HG03354 (cell line): ENCODE data around the gene DDX60.
A peak's percentile ranks its signal among the peaks of the same experiment; 100 is the strongest.
"Not testable (repeated sequence)": the region's sequence is repeated elsewhere in the genome, so short reads cannot be mapped to it uniquely, and the experiment has no call there.

Experiments
- ATAC-seq: cut with Tn5 transposase; IDR thresholded peaks from one replicate; pipeline ENCODE4 v1.9.1; 2021; ENCODE audit warnings: mild to moderate bottlenecking; ENCODE audit not compliant: unreplicated experiment, poor library complexity, severe bottlenecking

Gene DDX60, protein sequence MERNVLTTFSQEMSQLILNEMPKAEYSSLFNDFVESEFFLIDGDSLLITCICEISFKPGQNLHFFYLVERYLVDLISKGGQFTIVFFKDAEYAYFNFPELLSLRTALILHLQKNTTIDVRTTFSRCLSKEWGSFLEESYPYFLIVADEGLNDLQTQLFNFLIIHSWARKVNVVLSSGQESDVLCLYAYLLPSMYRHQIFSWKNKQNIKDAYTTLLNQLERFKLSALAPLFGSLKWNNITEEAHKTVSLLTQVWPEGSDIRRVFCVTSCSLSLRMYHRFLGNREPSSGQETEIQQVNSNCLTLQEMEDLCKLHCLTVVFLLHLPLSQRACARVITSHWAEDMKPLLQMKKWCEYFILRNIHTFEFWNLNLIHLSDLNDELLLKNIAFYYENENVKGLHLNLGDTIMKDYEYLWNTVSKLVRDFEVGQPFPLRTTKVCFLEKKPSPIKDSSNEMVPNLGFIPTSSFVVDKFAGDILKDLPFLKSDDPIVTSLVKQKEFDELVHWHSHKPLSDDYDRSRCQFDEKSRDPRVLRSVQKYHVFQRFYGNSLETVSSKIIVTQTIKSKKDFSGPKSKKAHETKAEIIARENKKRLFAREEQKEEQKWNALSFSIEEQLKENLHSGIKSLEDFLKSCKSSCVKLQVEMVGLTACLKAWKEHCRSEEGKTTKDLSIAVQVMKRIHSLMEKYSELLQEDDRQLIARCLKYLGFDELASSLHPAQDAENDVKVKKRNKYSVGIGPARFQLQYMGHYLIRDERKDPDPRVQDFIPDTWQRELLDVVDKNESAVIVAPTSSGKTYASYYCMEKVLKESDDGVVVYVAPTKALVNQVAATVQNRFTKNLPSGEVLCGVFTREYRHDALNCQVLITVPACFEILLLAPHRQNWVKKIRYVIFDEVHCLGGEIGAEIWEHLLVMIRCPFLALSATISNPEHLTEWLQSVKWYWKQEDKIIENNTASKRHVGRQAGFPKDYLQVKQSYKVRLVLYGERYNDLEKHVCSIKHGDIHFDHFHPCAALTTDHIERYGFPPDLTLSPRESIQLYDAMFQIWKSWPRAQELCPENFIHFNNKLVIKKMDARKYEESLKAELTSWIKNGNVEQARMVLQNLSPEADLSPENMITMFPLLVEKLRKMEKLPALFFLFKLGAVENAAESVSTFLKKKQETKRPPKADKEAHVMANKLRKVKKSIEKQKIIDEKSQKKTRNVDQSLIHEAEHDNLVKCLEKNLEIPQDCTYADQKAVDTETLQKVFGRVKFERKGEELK (N-terminal part only)

GRCh38 chr4:168318266-168318895 lies at the start of gene DDX60:
Gene DDX60 (minus strand): TSS chr4:168318752. CDS start chr4:168311259, 7,493 bp downstream.
- ATAC-seq, result peak; percentile 99

DNA sequence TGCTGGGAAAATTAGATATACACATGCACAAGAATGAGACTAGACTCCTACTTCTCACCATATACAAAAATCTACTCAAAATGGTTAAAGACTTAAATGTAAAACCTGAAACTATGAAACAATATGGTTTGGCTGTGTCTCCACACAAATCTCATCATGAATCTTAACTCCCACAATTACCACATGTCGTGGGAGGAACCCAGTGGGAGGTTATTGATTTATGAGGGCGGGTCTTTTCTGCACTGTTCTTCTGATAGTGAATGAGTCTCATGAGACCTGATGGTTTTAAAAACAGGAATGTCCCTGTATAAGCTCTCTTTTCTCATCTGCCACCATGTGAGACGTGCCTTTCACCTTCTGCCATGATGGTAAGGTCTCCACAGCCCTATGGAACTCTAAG lies 48.5 kb upstream of the DDX60 start:
- no peak for ATAC-seq

GRCh38 chr4:168362025-168362401 lies 43.5 kb upstream of the DDX60 start:
- no peak for ATAC-seq

DNA sequence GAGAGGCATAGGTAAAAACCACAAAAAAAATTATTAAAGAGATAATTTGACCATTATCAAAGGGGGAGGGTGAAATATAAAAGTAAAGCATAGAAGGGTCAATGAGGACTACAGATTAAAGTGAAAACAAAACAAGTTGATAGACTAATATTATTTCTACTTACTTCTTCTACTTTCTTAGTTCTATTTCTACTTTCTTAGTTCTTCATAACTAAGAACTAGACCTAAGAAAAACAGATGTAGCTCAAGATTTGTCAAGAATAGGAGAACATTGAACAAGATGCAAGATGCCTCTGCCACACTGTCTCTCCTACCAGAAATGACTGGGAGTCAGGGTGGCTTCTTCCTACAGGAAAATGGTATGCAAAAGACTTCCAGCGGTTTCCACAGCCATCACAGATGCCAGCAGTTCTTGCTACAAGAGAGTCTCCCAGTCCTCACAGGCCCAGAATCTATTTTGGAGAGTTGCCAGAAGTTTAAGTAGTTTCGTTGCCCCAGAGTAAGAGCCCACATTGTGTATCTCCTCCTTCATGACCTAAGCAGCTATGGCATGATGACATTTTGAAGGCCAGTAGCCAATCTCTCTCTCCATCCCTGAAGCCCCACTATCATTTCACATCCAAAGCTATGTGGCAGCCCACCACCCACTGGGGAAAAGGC lies 42.9 kb upstream of the DDX60 start:
- no peak for ATAC-seq

GRCh38 chr4:168360271-168360670 lies 41.7 kb upstream of the DDX60 start:
- ATAC-seq, result no peak

DNA sequence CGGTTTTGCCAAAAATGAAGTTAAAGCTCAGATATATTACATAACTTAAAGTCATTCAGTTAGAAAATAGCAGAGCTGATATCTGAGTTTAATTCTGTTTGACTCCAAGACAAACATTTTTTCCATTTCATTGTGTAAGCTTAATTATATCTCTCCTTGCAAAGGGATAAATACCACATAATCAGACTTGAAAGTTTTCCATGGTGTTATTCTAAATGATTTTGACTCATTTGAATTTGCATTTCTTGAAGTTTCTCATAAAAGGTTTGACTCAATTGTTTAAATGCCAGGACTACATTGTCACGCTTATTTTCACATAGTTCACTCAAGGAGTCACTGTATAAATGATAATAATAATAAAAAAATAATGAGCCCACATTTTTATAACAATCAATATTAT lies 39.4 kb upstream of the DDX60 start:
- ATAC-seq, result no peak

GRCh38 chr4:168353746-168354145 lies 35.2 kb upstream of the DDX60 start:
- ATAC-seq, result no peak

DNA sequence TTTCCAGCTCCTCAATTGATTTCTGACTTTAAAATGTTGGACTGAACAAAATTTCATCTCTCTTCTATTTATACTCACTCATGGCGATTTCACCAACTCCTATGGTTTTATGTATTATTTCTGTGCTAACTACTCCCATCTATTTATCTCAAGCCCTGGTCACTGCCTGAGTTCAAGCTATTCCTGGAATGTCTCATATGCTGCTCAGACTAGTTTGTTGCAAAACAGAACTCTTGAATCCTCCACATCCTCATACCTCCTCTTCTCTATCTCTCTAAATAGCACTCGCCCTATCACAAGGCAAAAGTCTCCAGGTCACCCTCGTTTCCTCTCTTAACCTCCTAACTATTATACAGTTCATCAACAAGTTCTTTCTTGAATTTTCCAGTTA lies 19.0 kb upstream of the DDX60 start:
- ATAC-seq, result no peak

DNA sequence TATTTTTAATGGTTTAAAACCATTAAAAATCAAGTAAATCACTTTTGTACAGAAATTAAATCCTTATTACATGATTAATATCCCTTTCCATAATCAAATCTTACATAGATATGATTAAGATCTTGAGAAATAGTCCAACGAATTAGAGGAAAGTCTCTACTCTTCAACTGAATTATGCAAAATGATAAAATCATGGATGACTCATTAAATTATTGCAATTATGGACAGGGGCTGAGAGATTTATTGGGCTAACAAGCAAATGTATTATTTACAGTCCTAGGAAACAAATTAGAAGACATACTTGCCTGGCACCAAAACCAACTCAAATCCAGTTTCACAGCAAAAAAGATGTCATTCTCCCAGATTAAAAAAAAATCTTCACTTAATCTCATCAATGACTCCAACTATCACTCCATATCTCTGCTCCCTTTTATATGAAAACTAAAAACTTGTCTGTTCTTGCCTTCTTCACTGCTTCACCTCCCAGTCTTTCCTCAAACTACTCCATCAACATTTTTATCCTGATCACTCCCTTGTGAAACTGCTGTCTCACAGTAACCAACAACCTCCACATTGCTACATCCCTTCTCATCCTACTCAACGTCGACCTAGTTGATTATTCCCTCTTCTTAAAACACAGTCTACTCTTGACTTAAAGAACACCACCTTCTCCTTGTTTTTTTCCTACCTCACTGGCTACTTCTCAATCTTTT lies 18.4 kb upstream of the DDX60 start:
- ATAC-seq, result no peak

DNA sequence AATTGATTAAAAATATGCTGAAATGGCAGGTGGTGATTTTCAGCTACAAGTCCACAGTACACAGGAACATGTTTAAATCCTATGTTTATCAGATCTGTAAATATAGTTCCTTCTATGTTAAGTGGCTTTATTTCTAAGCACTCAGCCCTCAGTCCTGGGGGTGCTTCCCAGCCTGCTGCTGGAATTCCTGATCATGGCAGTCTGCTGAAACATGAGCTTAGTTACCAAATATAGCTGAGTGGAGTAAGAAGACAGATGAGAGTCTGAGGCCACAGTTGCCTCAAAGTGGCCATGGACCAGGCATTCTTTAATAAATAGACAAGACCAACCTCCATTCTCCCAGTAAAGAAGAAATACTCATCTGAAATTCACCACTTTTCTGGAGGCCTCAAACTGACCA lies 17.1 kb upstream of the DDX60 start:
- ATAC-seq, result no peak

DNA sequence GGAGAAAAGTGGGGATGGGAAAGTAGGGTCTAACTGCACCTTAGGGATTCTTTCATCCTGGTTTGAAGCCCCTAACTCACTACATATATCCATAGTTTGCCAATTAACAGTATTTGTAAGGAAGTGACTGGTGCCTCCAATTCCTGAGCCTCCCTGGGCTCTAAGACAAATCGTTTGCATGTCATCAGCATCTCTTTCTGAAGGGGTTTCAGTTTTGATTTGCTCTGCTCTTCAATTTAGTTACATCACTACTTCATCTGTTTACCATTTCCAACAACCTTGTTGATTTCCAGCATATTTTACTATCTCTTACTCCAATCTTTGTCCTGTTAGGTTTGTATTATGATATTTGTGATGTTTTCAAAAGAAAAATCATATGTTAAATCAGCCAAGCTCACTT lies 15.5 kb upstream of the DDX60 start:
- no peak for ATAC-seq

GRCh38 chr4:168330575-168330974 lies 12.0 kb upstream of the DDX60 start:
- ATAC-seq, result not testable (repeated sequence)

GRCh38 chr4:168325591-168325990 lies 7.0 kb upstream of the DDX60 start:
- no peak for ATAC-seq

GRCh38 chr4:168321006-168321405 lies 2.5 kb upstream of the DDX60 start:
- no peak for ATAC-seq

DNA sequence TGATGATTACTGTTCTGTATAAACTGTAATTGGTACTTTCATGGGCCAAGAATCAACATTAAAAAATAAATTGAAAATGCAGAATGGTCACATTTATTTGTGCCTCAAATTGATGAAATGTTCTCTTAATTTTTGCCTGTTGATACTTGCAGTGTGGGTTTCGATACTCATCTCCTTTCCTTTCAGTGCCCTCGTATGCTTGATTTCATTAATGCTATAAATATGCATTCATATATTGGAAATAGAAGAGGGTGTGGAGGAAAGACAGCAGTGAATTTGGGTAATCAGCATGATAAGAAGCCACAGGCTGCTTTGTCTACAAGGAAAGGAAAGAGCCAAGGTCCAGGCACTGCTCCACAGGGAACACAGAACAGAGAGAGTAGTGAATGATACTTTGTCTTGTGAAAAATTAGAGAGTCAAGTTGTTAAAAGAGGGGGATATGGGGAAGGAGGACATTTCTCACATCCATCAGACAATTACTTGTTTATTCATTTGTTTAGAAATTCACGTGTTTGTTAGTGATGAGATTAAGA lies 1.0 kb upstream of the DDX60 start:
- no peak for ATAC-seq

DNA sequence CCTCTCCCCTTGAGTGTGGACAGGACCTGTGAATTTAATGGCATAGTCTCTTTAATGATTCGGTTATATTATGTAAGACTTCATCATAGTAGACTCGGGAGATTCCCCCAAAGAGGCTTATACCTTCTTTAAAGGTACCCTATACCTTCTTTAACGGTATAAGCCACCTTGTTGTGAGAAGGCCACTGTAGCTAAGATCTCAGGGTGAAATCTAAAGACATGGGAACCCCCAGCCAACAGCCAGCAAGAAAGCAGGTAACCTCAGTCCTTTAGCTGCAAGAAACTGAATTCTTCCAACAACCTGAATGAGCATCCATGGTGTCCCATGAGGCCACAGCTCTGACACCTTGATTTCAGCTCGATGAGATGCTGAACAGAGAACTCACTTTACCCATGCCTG lies 931 bp downstream of the DDX60 start:
- ATAC-seq, result no peak

GRCh38 chr4:168309781-168310180 lies 8.8 kb downstream of the DDX60 start:
- ATAC-seq, result no peak

- ATAC-seq, result no peak
These were observed 9.6 kb downstream of the DDX60 start for GRCh38 chr4:168308912-168309311.
